Caki2 (cell line): ENCODE data around the gene ALPP. TPM values are rescaled to one million over a fixed set of nuclear protein-coding genes. Genes with fewer than 3 reads are reported as not detected.

ENCODE experiments used
- DNase-seq: peaks from one replicate; pipeline ENCODE4 v3.0.0-alpha.2; 2015; ENCODE audit warnings: low read depth
- in situ Hi-C: cut with HindIII; loops from 2 replicates; pipeline ENCODE4 v1.10.0; 2016; ENCODE audit warnings: low sequenced_read_pairs, low pct_unique_long_range_greater_than_20kb, mixed read lengths
- total RNA-seq: library from RNA; depleted of rRNA; stranded (reverse); fragments of >200 nt; shearing (Covaris generic); gene quantifications from 2 replicates; pipeline ENCODE4 v1.2.3, GENCODE V29; 2014; ENCODE audit warnings: low replicate concordance

Gene ALPP
- total RNA-seq, 1 experiment from 2014 or later, result not detected

DNA sequence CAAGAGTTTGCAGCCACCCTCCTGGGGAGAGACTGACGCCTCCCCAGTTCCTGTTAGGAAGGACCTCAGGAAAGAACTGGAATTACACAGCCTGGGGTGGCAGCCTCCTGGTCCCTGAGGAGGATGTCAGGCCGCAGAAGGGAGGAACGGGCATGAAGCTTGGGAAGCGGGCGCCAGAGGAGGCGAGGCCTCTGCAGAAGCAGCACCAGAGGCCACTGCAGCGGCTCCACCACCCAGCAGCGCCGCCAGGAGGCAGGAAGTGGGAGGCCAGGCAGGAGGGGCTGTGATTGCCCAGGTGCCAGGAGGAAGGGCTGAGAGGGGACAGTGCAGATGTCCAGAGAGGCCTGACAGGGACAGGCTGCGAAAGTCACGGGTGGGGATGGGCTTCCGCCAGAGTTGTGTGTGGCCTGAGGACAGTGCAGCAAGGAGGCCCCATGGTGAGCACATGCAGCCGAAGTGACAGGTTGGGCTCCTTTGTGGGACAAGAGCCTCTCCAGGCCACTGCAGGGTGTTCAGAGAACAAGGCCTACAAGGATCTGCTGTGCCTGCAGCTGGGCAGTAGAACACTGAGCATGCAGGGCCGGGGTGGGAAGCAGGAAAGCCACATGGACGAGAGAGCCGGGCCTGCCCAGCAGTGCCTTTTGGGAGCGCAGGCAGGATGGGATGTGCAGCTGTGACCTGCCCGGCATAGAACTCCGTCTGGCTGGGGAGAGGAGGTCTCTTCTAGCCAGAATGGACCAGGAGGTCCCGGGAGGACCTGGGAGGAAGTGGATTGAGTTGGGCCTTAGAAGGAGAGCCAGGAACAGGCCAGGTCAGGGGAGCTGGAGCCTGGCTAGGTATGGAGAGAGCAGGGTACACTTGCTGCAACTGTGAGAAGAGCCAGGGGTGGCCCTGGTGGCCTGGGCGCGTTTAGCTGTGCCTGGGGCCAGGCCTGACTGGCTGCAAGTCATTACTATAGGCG lies 39.1 kb upstream of the ALPP start:
- no peak for DNase-seq
- in situ Hi-C loops, result no loop called here

DNA sequence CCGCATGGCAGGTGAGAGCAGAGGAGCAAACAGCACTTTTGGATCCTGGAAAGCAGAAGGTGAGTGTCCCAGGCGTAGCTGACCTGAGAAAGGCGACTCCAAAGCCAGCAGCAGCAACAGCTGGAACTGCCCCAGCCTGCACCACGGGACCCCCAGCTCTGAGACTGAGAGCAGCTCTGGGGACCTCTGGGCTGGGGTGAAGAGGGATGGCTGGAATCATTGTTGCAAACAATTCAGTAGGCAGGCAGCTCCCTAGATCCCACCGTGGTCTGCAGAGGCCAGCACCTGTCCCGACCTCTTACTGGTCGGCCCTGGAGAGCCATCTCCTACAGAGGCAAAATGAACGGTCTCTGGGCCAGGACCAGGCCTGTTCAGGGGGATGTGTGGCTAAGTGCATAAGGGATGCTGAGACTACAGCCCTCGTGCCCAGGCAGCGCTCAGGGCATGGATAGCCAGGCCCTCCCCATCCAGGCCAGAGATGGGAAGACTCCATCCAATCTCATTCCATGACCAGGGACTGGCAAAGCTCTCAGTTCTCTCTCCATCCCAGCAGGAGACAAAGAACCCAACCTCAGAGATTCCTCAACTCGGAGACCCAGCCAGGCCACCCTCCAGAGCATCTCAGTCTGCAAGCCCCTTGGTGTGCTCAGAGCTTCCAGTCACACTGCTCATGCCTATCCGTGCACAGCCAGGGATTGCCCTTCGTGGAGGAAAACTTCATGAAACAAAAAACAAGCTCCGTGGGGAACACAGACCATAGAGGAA lies 38.2 kb upstream of the ALPP start:
- no peak for DNase-seq
- in situ Hi-C loops, result no loop called here

DNA sequence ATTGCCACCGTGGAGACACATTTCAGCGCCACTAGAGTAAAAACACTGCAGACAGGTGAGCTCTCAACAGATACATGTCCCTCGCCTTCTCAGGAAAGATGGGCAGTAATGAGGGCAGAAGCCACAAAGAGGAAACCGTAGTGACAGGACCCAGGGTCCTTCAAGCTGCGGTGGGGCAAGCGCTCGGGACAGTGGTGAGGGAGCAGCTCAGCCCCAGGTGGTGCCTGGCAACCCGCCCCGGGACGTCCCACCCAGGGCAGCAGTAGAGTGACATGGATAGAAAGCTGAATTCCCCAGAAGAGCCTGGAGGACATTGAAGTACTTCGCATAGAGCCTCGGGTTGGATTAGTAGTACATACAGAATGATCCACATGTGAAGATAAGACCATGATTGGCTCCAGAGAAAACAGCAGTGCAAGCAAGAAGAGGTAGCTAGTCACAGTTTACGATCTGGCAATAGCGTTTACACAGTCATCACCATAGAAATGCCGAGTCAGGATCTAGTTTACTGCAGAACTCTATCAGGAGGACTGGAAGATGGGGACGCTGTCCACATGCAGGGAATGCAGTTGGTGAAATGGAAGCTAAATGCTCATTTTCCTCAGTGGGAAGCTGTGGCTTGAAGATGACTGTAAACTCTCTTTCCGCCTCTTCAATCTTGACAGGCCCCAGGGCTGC lies 37.4 kb upstream of the ALPP start:
- no peak for DNase-seq
- in situ Hi-C loops, result no loop called here

DNA sequence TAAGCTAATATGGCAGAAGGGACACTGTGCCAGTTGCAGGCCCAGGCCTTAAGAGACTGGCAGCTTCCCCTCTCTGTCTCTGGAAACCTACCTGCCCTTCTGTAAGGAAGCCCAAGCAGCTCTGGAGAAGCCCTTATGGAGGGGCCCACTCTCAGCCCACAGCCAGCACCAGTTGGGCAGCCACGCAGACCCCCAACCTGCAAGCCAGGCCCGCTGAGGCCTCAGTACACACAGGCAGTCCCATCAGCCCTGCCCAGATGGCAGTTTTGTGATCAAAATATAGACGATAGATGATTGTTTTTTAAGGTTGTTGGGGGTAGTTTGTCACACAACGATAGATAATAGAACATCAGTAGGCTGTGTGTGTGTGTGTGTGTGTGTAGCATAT lies 36.8 kb upstream of the ALPP start:
- no peak for DNase-seq
- in situ Hi-C loops, result no loop called here

DNA sequence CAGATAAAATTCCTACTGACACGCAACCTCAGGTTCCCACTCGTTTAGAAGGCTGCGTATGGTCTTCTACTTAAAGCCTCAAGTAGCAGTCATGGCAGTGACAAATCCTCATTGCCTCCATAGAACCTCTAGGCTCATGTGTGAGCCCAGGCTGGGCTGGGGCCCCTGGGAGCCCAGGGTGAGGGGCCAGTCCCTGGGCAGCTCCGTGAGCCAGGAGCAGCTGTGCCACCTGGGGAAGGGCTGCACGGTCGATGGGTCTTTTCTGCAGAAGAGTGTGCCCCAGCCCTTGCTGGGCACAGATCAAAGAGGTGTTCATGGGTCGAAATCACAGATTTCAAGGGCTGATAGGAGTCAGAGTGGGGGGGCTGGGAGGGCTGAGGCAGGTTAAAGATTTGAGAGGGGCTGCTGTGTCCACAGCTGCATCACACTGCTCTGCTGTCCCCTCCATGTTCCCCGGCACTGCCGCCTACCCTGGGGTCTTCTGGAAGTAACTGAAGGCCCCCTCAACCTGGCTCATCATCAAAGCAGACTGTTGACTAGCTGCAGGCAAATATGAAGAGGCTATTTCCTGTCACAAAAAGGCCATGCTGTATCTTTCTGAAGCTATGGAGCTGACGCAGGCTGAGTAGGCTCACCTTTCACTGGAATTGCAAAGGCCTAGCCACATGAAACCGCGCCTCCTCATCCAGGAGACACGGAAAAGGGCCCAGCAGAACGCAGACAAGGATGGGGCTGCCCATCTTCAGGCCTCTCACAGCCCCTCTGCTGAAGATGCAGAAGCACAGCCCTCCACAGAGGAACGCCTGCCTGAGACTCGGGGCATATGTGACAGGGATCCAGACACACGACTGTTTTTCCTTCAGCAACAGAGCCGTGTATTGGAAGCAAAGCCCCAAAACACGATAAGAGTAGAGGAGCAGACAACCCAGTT lies 35.7 kb upstream of the ALPP start:
- no peak for DNase-seq
- in situ Hi-C loops, result no loop called here

DNA sequence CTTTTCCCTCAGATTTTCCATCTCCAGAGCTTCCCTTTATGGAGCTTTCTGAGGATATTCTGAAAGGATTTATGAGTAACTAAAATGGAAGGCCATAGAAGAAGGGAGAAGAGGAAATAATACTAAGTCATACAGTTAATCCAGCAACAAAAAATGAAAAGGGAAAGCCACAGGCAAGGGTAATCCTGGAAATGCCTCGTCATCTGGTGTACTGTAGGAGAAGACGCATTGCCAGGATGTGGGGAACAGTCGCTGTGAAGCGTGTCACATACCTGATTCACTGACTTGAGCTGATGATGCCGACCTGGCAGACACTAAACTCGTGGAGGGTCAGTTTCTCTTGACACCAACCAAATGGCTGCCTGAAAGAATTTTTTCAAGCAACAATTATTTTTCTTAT lies 34.7 kb upstream of the ALPP start:
- DNase-seq, result no peak
- in situ Hi-C loops, result no loop called here

DNA sequence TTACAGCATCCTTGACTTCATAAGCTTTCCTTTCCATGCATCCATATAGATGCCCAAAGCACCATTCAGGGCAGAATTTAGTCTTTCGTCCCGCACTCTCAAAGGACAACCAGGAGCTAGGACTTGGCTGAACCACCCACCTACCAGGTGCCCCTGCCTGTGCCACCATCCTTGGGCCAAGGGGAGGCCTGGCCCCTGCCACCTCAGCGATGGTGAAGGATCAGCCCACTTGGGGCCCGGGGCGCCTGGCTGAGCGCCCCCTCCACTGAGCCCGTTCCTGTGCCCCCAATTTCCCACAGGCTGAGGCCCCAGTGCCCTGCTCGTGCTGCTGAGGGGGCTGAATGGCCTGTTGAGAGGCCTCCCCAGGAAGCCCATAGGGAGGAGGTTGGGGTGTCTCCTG lies 33.3 kb upstream of the ALPP start:
- in situ Hi-C loops, result no loop called here
- no peak for DNase-seq

DNA sequence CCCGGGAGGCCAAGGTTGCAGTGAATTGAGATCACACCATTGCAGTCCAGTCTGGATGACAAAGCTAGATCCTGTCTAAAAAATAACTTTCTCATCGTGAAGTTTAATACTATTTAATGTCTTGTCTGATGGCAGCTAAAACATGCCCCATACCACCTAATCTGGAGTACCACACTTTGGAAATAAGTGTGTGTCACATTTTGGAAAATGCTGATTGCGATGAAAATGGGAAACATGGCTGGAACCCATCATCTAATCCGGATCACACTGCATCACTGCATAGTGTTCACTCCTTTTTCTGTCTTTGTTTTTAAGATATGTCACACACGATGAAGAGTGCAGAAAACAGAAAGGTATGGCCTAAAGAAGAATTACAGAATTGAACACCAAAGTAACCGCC lies 31.2 kb upstream of the ALPP start:
- DNase-seq, result no peak
- in situ Hi-C loops, result no loop called here

DNA sequence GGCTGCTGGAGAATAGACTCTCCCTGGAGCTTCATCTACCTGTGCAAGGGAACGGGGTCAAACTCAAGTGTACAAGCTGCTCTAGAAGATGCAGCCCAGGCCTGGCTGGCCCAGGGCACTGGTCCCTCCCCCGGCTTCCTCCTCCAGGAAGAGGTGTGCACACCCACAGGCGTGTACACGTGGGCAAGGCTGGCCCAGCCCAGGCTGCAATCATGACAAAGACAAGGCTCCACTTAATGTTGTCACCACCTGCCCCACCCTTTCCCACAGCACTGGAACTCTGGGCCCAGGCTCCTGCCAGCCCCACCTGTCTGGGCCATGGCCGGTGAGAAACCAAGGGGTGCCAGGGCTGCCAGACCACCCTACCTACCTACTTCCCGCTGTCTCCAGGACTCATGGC lies 29.6 kb upstream of the ALPP start:
- peak; percentile 35 for DNase-seq
- in situ Hi-C loops, result no loop called here

DNA sequence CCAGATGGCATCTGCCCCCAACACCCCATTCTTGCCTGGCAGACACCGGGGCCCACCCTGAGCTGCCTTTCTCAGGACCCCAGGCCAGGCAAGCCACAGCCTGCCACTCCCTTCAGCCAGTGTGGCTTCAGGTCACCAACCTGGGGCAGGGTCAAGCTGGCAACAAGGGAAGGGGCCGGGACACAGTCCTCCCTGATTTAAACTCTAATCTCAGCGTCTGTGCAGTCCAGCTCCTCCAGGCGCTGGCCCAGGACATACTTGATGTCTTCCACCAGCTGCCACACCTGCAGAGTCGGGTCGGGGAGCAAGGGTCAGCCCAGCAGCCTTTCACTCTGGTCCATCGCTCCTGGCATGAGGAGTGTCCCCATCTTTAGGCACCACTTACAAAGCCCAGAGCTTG lies 29.0 kb upstream of the ALPP start:
- in situ Hi-C loops, result no loop called here
- DNase-seq, result no peak

DNA sequence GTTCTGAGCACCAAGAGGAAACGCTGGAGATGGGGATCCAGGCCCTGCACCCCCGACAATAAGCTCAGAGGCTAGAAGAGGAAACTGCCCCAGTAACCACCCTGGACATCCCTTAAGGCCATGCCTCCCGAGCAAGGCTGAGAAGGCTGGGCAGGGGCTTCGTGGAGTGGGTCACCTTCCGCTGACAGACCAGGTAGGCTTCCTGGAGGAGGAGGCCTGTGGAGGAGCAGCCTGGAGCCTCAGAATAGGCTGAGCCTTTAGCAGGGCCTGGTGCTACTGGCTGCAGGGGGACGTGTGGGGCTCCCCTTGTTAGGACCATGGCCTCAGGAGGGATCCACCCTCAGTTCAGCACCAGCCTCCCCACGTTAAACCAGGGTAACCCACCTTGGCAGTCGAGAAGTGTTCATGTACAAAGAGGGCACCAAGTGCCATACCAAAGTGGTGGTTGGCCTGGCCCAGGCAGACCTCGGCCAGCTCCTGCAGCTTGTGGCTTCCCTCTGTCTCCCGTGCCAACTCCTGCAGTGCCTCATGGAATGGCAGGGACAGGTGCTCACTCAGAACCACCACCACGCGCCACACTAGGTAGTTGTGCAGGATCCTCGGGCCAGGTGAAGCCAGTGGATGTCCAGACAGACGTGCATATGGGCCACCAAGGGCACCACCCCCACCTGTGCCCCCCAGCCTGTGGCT lies 28.5 kb upstream of the ALPP start:
- DNase-seq, result no peak
- in situ Hi-C loops, result no loop called here

DNA sequence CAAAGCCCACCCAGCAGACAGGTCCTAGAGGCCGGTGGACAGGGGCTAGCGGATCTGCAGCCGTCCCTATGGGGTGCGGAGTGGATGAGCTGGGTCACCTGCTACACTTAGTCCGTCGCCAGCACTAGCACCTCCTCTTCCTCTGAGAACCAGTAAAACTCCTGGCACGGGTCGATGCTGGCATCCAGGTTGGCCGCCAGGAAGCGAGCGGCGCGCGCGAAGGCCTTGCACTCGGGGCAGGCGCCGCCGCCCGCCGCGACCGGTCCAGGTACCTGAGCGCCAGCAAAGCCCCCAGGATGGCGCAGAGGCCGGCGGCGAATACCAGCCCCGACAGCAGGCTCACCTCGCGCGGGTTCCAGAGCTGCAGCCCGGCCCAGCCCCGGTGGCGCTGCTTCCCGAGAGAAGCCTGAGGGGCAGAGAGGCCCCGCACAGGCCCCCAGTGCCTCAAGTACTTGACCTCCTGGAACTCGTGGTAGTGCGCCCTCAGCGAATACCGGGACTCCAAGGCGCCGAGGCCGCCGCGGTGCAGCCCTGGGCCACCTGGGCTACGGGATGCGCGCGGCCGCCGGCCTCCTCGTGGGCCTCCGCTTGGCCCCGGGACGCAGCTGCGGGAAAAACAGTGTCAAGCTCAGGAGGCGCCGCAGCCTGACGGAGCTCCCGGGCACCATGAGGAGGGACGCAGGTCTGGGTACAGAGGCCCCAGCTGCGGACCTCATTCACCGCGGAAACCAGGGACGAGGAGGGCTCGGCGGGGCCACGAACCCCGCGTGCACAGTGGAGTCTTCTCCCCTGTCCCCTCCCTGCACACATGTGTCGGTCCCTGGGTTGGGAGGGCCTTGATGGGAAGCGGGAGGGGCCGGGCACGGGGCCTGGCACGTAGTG lies 27.5 kb upstream of the ALPP start:
- in situ Hi-C loops, result no loop called here
- DNase-seq, result no peak

DNA sequence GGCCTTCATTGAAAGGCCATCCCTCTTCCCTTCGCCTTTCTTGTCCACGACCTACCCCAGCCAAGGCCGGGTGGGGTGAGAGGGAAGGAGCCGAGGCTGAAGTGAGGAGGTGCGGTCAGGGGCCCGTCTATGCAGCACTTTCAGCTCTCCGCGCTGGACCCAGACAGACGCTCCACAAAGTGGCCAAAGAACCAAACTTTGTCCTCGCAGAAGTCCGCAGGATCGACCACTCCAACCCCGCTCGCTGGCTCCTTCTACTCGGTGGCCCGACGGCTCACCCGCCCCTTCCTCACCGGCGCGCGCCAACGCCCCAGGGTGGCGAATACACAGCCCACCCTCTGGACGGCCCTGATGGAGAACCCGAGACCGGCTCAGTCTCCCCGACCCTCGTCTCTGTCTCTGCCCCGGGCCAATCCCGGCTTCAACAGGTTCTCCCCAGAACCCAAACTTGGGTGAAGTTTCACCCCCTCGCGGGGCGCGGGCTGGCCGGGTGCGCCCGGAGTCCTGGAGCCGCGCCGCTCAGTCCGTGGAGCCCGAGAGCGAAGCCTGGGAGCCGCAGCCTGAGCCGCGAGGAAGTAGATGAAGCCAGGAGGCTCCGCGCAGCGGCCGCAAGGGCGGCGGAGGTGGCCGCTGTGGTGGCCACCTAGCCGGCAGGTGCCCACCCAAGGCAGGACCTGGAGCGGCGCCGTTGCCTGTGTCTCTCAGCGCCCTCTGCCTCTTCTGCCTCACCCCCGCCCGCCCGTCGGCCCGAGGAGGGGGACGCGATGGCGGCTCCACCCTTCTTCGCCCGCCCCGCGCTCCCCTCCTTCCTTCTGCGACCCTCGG lies 26.7 kb upstream of the ALPP start:
- in situ Hi-C loops, result no loop called here

DNA sequence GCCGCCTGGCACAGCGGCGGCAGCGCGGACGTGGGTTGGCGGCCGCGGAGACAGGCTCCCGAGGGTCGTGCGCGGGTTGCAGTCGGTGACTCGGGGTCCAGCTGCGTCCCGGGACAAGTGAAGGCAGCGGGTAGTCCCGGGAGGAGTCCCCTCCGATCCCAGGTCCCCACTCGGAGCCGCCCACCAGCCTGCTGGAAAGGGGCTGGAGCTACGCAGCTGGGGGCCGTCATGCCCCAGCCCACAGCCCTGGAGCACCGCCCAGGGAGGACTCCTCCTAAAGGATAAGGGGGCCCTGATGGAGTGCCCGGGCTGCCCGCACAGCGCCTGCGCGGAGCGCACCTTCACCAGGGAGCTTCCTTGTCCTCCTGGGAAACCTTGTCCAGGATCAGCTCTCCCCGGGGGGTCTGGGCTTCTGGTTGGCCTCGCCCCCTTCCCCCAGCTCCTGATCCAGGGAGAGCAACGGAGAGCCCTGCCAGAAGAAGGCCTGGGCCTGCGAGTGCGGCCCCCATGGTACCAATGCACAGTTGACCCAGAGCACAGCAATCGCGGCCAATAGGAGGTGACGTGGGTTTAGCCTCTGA lies 25.9 kb upstream of the ALPP start:
- in situ Hi-C loops, result no loop called here
- no peak for DNase-seq

More for the DNA sequence above, 26.7 kb upstream of the ALPP start:
- DNase-seq, result no peak

DNA sequence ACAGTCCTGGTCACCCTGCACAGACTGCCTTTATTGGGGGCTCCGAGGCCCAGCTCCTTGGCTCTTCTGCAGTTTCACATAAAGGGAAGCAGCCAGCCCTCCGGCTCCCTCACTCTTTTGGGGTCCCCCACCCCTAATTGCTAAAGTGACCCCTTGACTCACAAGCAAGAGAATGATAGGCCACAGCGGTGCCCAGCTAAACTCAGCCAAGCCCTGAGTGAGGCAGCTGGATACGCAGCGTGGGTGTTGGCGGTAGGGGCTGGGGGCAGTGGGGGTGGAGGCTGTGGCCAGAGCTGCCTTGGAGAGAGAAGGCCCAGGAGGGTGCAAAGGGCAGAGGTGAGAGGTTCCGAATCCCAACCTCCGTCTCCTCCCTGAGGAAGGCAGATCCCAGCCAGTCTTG lies 25.5 kb upstream of the ALPP start:
- no peak for DNase-seq
- in situ Hi-C loops, result no loop called here

DNA sequence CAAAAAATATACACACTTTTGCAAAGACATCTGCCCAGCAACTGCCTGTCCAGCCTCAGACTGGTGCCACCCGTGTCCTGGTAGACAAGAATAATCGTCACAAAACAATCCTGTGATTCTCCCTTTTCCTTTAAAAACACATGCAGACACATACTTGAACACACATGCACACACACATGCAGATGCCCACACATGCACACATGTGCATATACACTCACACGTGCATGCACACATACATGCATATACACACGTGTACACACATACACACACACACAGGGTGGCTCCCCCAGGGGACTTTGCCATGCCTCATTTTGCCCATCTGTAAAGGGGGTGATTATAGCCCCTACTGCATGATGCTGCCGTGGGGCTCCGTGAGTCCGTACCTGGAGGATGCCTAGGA lies 24.9 kb upstream of the ALPP start:
- no peak for DNase-seq
- in situ Hi-C loops, result no loop called here
